Parietal lobe (tissue), 2 donors: ENCODE measurements around the gene NFAT5. TPM values are rescaled to one million over a fixed set of nuclear protein-coding genes. Genes with fewer than 3 reads are reported as not detected.

Experiments
- small RNA-seq: library from RNA; depleted of rRNA; stranded (forward); fragments of <200 nt; gene quantifications from one replicate; pipeline ENCODE3, GENCODE V24; 2014; ENCODE audit warnings: low replicate concordance
- total RNA-seq: library from RNA; depleted of rRNA; stranded (reverse); fragments of >200 nt; gene quantifications from one replicate; pipeline ENCODE4 v1.2.3, GENCODE V29; 2014

Gene NFAT5, protein sequence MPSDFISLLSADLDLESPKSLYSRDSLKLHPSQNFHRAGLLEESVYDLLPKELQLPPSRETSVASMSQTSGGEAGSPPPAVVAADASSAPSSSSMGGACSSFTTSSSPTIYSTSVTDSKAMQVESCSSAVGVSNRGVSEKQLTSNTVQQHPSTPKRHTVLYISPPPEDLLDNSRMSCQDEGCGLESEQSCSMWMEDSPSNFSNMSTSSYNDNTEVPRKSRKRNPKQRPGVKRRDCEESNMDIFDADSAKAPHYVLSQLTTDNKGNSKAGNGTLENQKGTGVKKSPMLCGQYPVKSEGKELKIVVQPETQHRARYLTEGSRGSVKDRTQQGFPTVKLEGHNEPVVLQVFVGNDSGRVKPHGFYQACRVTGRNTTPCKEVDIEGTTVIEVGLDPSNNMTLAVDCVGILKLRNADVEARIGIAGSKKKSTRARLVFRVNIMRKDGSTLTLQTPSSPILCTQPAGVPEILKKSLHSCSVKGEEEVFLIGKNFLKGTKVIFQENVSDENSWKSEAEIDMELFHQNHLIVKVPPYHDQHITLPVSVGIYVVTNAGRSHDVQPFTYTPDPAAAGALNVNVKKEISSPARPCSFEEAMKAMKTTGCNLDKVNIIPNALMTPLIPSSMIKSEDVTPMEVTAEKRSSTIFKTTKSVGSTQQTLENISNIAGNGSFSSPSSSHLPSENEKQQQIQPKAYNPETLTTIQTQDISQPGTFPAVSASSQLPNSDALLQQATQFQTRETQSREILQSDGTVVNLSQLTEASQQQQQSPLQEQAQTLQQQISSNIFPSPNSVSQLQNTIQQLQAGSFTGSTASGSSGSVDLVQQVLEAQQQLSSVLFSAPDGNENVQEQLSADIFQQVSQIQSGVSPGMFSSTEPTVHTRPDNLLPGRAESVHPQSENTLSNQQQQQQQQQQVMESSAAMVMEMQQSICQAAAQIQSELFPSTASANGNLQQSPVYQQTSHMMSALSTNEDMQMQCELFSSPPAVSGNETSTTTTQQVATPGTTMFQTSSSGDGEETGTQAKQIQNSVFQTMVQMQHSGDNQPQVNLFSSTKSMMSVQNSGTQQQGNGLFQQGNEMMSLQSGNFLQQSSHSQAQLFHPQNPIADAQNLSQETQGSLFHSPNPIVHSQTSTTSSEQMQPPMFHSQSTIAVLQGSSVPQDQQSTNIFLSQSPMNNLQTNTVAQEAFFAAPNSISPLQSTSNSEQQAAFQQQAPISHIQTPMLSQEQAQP (N-terminal part only)
- 71.4 TPM for total RNA-seq

DNA sequence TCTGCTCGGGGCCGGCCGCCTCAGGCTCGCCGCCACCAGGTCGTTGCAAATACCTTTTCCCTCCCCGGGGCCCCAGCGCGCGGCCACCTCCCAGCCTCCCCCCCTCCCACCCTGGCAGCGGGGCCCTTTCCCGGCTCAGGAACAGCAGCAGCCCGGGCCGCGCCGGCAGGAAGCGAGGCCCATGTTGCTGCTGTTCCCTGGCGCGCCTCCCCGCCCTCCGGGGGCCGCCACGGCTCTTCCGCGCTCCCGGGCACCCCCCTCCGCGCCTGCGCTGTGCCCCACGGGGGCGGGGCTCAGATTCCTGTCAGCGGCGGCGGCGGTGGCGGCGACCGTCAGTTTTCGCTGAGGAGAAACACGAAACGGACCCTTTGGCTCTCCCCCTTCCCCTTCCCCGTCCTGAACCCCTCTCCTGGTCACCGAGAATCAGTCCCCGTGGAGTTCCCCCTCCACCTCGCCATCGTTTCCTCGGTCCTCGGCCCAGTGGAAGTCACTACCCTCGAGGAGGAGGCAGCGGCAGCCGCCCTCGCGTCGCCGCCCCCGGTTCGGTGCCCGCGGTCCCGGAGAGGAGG is at the start of gene NFAT5:
Gene NFAT5 (plus strand): TSS at position 296 of the 569 bp plus-strand sequence. CDS start 336 bp downstream, outside the sequence.

DNA sequence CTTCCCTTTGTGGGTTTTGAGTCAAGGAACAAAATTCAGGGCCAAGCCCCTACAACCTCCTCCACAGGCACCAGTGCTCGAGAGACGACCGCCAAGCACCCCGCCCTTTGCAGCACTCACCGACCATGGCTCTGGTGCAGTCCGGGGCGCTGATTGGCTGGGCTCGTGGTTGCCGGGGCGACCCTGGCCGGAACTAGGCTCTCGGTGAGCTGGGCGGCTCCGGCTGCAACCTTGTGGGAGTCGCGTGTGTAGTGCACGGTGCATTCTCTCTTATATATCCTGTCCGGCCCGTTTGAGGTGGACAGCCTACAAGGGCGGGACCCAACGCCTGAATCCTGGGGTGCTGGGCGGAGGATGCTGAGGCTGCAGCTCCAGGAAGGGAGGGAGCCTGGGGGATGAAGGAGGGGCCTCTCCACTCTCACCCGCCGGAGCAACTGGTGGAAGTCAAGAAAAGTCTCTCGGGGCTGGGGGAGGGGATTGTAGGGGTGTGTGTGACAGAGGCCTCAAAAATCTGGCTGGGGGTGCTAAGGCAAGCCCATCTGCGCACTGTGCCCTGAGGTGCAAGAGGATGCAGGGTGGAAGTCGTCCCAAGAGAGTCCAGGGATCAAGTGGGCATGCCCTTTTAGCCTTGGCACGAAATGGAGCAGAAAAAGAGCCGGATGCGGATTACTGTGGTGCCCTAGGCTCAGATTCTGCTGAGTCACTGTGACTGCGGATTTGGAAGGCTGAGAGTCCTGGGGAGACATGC is 160.7 kb downstream of the NFAT5 start, which contains the start of gene NQO1:
Gene NQO1 (minus strand): TSS at position 248 of the 748 bp plus-strand sequence. CDS start 121 bp downstream, at position 127.

Small RNA genes within 50 kb of the gene (small RNA-seq; reads per million reads assigned to genes)
- gene MIR1538 = not detected

Other genes with a start within 250 kb of the NFAT5 start
- 16.9 TPM for gene PDF, start 235.4 kb upstream of the NFAT5 start, total RNA-seq
- gene COG8, start 226.4 kb upstream of the NFAT5 start, total RNA-seq = 59.2 TPM
- 13.8 TPM for gene NIP7, start 226.2 kb upstream of the NFAT5 start, total RNA-seq
- gene TMED6, start 214.2 kb upstream of the NFAT5 start, total RNA-seq = not detected
- gene TERF2, start 180.0 kb upstream of the NFAT5 start, total RNA-seq = 25.7 TPM
- 67.0 TPM for gene CYB5B, start 141.3 kb upstream of the NFAT5 start, total RNA-seq
- gene NQO1, start 160.6 kb downstream of the NFAT5 start, total RNA-seq = 4.4 TPM
- 14.1 TPM for gene NOB1, start 189.0 kb downstream of the NFAT5 start, total RNA-seq
- 31.3 TPM for gene WWP2, start 196.4 kb downstream of the NFAT5 start, total RNA-seq